HepG2 (cell line): ENCODE results near the gene TELO2. TPM values are rescaled to one million over a fixed set of nuclear protein-coding genes. Genes with fewer than 3 reads are reported as not detected.

Experiments used
- ATF4 ChIP-seq, 2 experiments: fragments of 450-650 bp in 1 of 2; sonication (generic) in 1 of 2; formaldehyde crosslinking; IDR thresholded peaks; 2 replicates each; pipeline versions ENCODE4 v1.5.0 to v1.8.0; 2020 to 2022; ENCODE audit warnings: mild to moderate bottlenecking in 1 of 2, missing genetic modification reagents in 1 of 2
- BORCS8-MEF2B ChIP-seq: sonication (generic); formaldehyde crosslinking; IDR thresholded peaks from 2 replicates; pipeline ENCODE4 v1.8.0; 2022; ENCODE audit warnings: mild to moderate bottlenecking, missing genetic modification reagents
- HIC2 ChIP-seq: sonication (generic); formaldehyde crosslinking; IDR thresholded peaks from 2 replicates; pipeline ENCODE4 v1.9.0; 2022; ENCODE audit warnings: low read depth, missing genetic modification reagents
- HINFP ChIP-seq: sonication (generic); formaldehyde crosslinking; IDR thresholded peaks from 2 replicates; pipeline ENCODE4 v1.4.0; 2020; ENCODE audit warnings: low read depth, mild to moderate bottlenecking, missing genetic modification reagents
- MAZ ChIP-seq, 2 experiments: sonication (generic) in 1 of 2; formaldehyde crosslinking in 1 of 2; IDR thresholded peaks; 2 replicates each; pipeline versions ENCODE4 v1.5.0 to v1.6.1; 2012 to 2020; ENCODE audit warnings: low read depth in 2 of 2, mild to moderate bottlenecking in 2 of 2, borderline replicate concordance in 1 of 2, improper control_type of control experiment in 1 of 2, low read length in 1 of 2, missing genetic modification reagents in 1 of 2, moderate library complexity in 1 of 2
- MLX ChIP-seq: IDR thresholded peaks from 2 replicates; pipeline ENCODE4 v1.6.1; 2016
- MYC ChIP-seq: sonication (generic); formaldehyde crosslinking; IDR thresholded peaks from 2 replicates; pipeline ENCODE4 v1.9.0; 2021; ENCODE audit warnings: missing genetic modification reagents, borderline replicate concordance
- PBX3 ChIP-seq: sonication (generic); formaldehyde crosslinking; IDR thresholded peaks from 2 replicates; pipeline ENCODE4 v1.8.1; 2023; ENCODE audit warnings: missing genetic modification reagents, inconsistent platforms, borderline replicate concordance
- SIN3A ChIP-seq: IDR thresholded peaks from 2 replicates; pipeline ENCODE4 v1.6.1; 2011; ENCODE audit warnings: low read depth, mild to moderate bottlenecking, control low read depth, low read length, borderline replicate concordance
- TCF7 ChIP-seq: sonication (generic); IDR thresholded peaks from 2 replicates; pipeline ENCODE4 v1.6.1; 2016; ENCODE audit warnings: antibody characterized with exemption, low read depth
- THAP7 ChIP-seq: sonication (generic); formaldehyde crosslinking; IDR thresholded peaks from 2 replicates; pipeline ENCODE4 v1.8.1; 2023; ENCODE audit warnings: mild to moderate bottlenecking, missing genetic modification reagents
- THAP8 ChIP-seq: sonication (generic); formaldehyde crosslinking; IDR thresholded peaks from 2 replicates; pipeline ENCODE4 v1.5.1; 2020; ENCODE audit warnings: missing genetic modification reagents, mild to moderate bottlenecking, borderline replicate concordance
- YEATS4 ChIP-seq: sonication (generic); formaldehyde crosslinking; IDR thresholded peaks from 2 replicates; pipeline ENCODE4 v1.4.0; 2020; ENCODE audit warnings: missing genetic modification reagents, borderline replicate concordance
- ZBTB21 ChIP-seq: sonication (generic); formaldehyde crosslinking; IDR thresholded peaks from 2 replicates; pipeline ENCODE4 v1.4.0; 2020; ENCODE audit warnings: missing genetic modification reagents
- ZBTB38 ChIP-seq: sonication (generic); formaldehyde crosslinking; IDR thresholded peaks from 2 replicates; pipeline ENCODE4 v1.5.1; 2020; ENCODE audit warnings: mild to moderate bottlenecking, missing genetic modification reagents
- ZNF816 ChIP-seq: sonication (generic); formaldehyde crosslinking; IDR thresholded peaks from 2 replicates; pipeline ENCODE4 v1.8.0; 2022; ENCODE audit warnings: missing genetic modification reagents, mild to moderate bottlenecking, borderline replicate concordance
- polyA plus RNA-seq, 8 experiments: library from polyadenylated mRNA; depleted of rRNA in 3 of 8; stranded (reverse) in 7 of 8; unstranded in 1 of 8; fragments of >200 nt; fragmentation: Illumina TruSeq in 4 of 8; extraction: Trizol in 4 of 8; gene quantifications; 2 replicates each; pipeline versions ENCODE4 v1.2.1 to v1.2.3, GENCODE V29; 2011 to 2016; ENCODE audit warnings: low read depth in 4 of 8, missing spikeins in 1 of 8, mixed read lengths in 1 of 8; ENCODE audit not compliant: insufficient read depth in 1 of 8
- total RNA-seq, 5 experiments: library from RNA; depleted of rRNA; stranded (reverse); fragments of >200 nt; fragmentation: Illumina TruSeq; extraction: Trizol; gene quantifications; 2 replicates each; pipeline ENCODE4 v1.2.3, GENCODE V29; 2016; ENCODE audit warnings: low read depth in 1 of 5

TELO2 gene
- total and polyA plus RNA-seq, 2 of the 13 experiments (the other 11 are each of a cell fraction or from before 2014, with no cell fraction given), result 10.1 to 17.9 TPM

- TF ChIP-seq THAP8 (no peak), HIC2 (CRISPR knock-in tag) (no peak), THAP7 (CRISPR knock-in tag) (0 out of 2 replicates have a peak, but pooled peaks have one; percentile 55), MAZ (IDR thresholded peaks at IDR 0.05; ENCODE audit: borderline replicate concordance, low read depth, low read length) (0 out of 2 replicates have a peak, but pooled peaks have one; percentile 17), MAZ (CRISPR knock-in tag; IDR thresholded peaks at IDR 0.05; ENCODE audit: low read depth) (no peak; the same call in none of the 2 replicates), MLX (CRISPR knock-in tag) (0 out of 2 replicates have a peak, but pooled peaks have one; percentile 14), YEATS4 (peak; percentile 86), ATF4 (CRISPR knock-in tag; IDR thresholded peaks at IDR 0.05) (no peak; a peak in 1 of 4 replicates), BORCS8-MEF2B (CRISPR knock-in tag) (peak; percentile 57; the same call in 1 of the 2 replicates), PBX3 (CRISPR knock-in tag) (no peak), HINFP (CRISPR knock-in tag) (0 out of 2 replicates have a peak, but pooled peaks have one; percentile 34), ZBTB38 (peak; percentile 73; the same call in 1 of the 2 replicates), MYC (CRISPR knock-in tag) (peak; percentile 89), ZNF816 (no peak), TCF7 (no peak), ZBTB21 (CRISPR knock-in tag) (no peak), SIN3A (peak; percentile 91; the same call in 1 of the 2 replicates)
These were observed at the start of gene TELO2 (continued) for GRCh38 chr16:1492923-1493745.
